GM18861 (cell line): ENCODE measurements around the gene CDH6.
"Not testable (repeated sequence)": the region's sequence is repeated elsewhere in the genome, so short reads cannot be mapped to it uniquely, and the experiment has no call there.

Experiments used
- ATAC-seq: cut with Tn5 transposase; IDR thresholded peaks from one replicate; pipeline ENCODE4 v1.9.1; 2021; ENCODE audit not compliant: unreplicated experiment

CDH6 gene

GRCh38 chr5:31322946-31323345, 129.5 kb downstream of the CDH6 start:
- no peak for ATAC-seq

- ATAC-seq: no peak
These were observed 131.4 kb downstream of the CDH6 start for GRCh38 chr5:31324842-31325241.

GRCh38 chr5:31328040-31328733, 134.7 kb downstream of the CDH6 start:
- ATAC-seq: no peak

- ATAC-seq: no peak
These were observed 136.2 kb downstream of the CDH6 start for GRCh38 chr5:31329715-31330114.

- ATAC-seq: no peak
These were observed 138.7 kb downstream of the CDH6 start for GRCh38 chr5:31332160-31332559.

GRCh38 chr5:31333475-31333874, 140.0 kb downstream of the CDH6 start:
- no peak for ATAC-seq

- ATAC-seq: no peak
These were observed 140.8 kb downstream of the CDH6 start for GRCh38 chr5:31334061-31334860.

GRCh38 chr5:31335456-31335855, 142.0 kb downstream of the CDH6 start:
- ATAC-seq: no peak

GRCh38 chr5:31343946-31344345, 150.5 kb downstream of the CDH6 start:
- no peak for ATAC-seq

GRCh38 chr5:31346896-31347551, 153.5 kb downstream of the CDH6 start:
- no peak for ATAC-seq

- ATAC-seq: no peak
These were observed 154.0 kb downstream of the CDH6 start for GRCh38 chr5:31347552-31347905.

- ATAC-seq: no peak
These were observed 156.9 kb downstream of the CDH6 start for GRCh38 chr5:31350395-31350794.

- no peak for ATAC-seq
These were observed 161.9 kb downstream of the CDH6 start for GRCh38 chr5:31355337-31355736.

- ATAC-seq: no peak
These were observed 163.6 kb downstream of the CDH6 start for GRCh38 chr5:31357038-31357437.

GRCh38 chr5:31359839-31360238, 166.4 kb downstream of the CDH6 start:
- no peak for ATAC-seq

GRCh38 chr5:31361234-31361633, 167.7 kb downstream of the CDH6 start:
- ATAC-seq: no peak

GRCh38 chr5:31361704-31362528, 168.4 kb downstream of the CDH6 start:
- ATAC-seq: not testable (repeated sequence)

- ATAC-seq: no peak
These were observed 169.0 kb downstream of the CDH6 start for GRCh38 chr5:31362529-31362900.

- ATAC-seq: no peak
These were observed 169.6 kb downstream of the CDH6 start for GRCh38 chr5:31362931-31363568.

- no peak for ATAC-seq
These were observed 171.6 kb downstream of the CDH6 start for GRCh38 chr5:31364881-31365636.
